ENCODE results near the gene HSF2BP. TPM values are rescaled to one million over a fixed set of nuclear protein-coding genes. Genes with fewer than 3 reads are reported as not detected.

HSF2BP gene
- total and polyA plus RNA-seq, 2 donors (not counting 1 experiment from before 2014, with no cell fraction given), result 0.49 TPM

DNA sequence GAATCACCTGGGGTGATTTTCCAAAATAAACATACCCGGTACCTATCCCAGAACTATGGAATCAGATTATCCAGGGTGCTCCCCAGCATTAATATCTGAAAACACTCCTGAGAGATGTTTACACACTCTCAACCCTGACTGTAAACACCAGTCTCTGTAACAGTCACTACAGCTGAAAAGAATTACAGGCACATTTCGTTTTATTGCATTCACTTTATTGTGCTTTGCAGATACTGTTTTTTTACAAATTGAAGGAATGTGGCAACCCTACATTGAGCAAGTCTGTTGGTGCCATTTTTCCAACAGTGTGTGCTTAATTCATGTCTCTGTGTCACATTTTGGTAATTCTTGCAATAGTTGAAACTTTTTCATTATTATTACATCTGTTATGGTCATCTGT lies 31.8 kb downstream of the HSF2BP start:
- H3K9me3 Mint-ChIP-seq (ENCODE audit: insufficient read depth), result peaks cover 6% of the 10 kb centered on the region
- DNase-seq, result no peak
- no peak overlapping the region for H3K4me2 ChIP-seq (replicated peaks; ENCODE audit: low read depth, low read length, poor library complexity, severe bottlenecking)
- intact Hi-C loops (cut with micrococcal nuclease), result no loop called here
- no peak overlapping the region for H3K9ac ChIP-seq (ENCODE audit: low read length)
- no peak overlapping the region for H3K27ac Mint-ChIP-seq
- H4K20me1 ChIP-seq (ENCODE audit: control insufficient read depth, insufficient read depth, low read length, poor library complexity, severe bottlenecking), result no peaks in the 10 kb centered on the region
- no peak overlapping the region for H2AFZ ChIP-seq (ENCODE audit: insufficient read depth, low read depth, low read length, poor library complexity, severe bottlenecking)
- no peaks in the 10 kb centered on the region for H3K36me3 ChIP-seq (replicated peaks in 1 of 2; ENCODE audit: control extremely low read depth in 1 of 2, control insufficient read depth in 1 of 2, extremely low read depth in 1 of 2, insufficient read depth in 2 of 2, low read length in 1 of 2)
- no peaks in the 10 kb centered on the region for H3K9me3 ChIP-seq (ENCODE audit: control extremely low read depth in 1 of 3, control insufficient read depth in 2 of 3, insufficient read depth in 1 of 3, low read length in 2 of 3)
- H3K4me1 ChIP-seq (ENCODE audit: control insufficient read depth in 2 of 2, insufficient read depth in 2 of 2, low read length in 2 of 2), result no peaks in the 10 kb centered on the region
- H3K79me2 ChIP-seq (ENCODE audit: control insufficient read depth, insufficient read depth, low read length), result no peaks in the 10 kb centered on the region
- WGBS (ENCODE audit: insufficient coverage), result 81% methylated on average over 2 of the region's 2 CpGs
- peaks cover 2% of the 10 kb centered on the region for H3K4me1 Mint-ChIP-seq
- no peak overlapping the region for H3K4me3 Mint-ChIP-seq
- H3K27ac ChIP-seq (ENCODE audit: low read length in 2 of 2), result no peak overlapping the region
- CTCF ChIA-PET, result no interaction called here
- POLR2A ChIA-PET, result no interaction called here
- no peak for ATAC-seq (ENCODE audit: low read depth)
- no peak for TF ChIP-seq EZH2 (IDR thresholded peaks at IDR 0.05; ENCODE audit: borderline replicate concordance, insufficient read depth, low read depth, low read length, poor library complexity, severe bottlenecking)
- TF ChIP-seq CTCF (IDR thresholded peaks at IDR 0.05), result no peak
- peaks cover 17% of the 10 kb centered on the region for H3K27me3 Mint-ChIP-seq
- H3K4me3 ChIP-seq (ENCODE audit: control extremely low read depth in 1 of 5, extremely low read depth in 1 of 5, insufficient read depth in 1 of 5, low read depth in 2 of 5, low read length in 4 of 5), result no peak overlapping the region
- no peaks in the 10 kb centered on the region for H3K27me3 ChIP-seq (replicated peaks in 1 of 4; ENCODE audit: control extremely low read depth in 1 of 4, control insufficient read depth in 3 of 4, insufficient read depth in 4 of 4, low read length in 3 of 4)

DNA sequence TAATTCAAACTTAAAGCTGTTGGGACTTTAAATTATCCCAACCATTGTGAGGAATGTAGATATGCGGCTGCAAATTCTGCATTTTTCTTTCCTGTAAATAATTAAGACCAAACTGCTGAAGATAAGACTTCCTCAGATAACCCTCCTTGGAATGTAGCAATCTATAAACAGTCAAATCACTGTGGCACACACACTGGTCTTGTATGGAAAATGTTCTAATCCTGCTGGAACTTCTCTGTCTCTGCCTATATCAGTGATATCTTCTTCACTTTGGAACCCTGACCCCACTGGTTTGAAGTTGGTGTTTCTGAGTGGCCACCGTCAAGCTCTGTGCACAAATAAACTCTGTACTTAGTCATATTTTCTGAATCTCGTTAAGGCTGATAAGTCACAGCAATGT lies 32.9 kb downstream of the HSF2BP start:
- intact Hi-C loops (cut with micrococcal nuclease), result no loop called here
- CTCF ChIA-PET, result interaction anchor here (1.3 kb wide), 1 partner anchor 19 kb away, joined by 3 read pairs; no protein-coding TSS in a partner anchor
- DNase-seq, result no peak
- peaks cover 1 to 5% of the 10 kb centered on the region in 2 donors for H3K4me1 ChIP-seq (ENCODE audit: control insufficient read depth in 2 of 2, insufficient read depth in 2 of 2, low read length in 2 of 2)
- POLR2A ChIA-PET, result no interaction called here
- H3K4me1 Mint-ChIP-seq, result peaks cover 12% of the 10 kb centered on the region
- no peaks in the 10 kb centered on the region for H3K36me3 ChIP-seq (replicated peaks in 1 of 2; ENCODE audit: control extremely low read depth in 1 of 2, control insufficient read depth in 1 of 2, extremely low read depth in 1 of 2, insufficient read depth in 2 of 2, low read length in 1 of 2)
- H2AFZ ChIP-seq (ENCODE audit: insufficient read depth, low read depth, low read length, poor library complexity, severe bottlenecking), result no peak overlapping the region
- peaks cover 6% of the 10 kb centered on the region for H3K9me3 Mint-ChIP-seq (ENCODE audit: insufficient read depth)
- H3K27me3 ChIP-seq (replicated peaks in 1 of 4; ENCODE audit: control extremely low read depth in 1 of 4, control insufficient read depth in 3 of 4, insufficient read depth in 4 of 4, low read length in 3 of 4), result no peaks in the 10 kb centered on the region
- H3K79me2 ChIP-seq (ENCODE audit: control insufficient read depth, insufficient read depth, low read length), result no peaks in the 10 kb centered on the region
- H3K9me3 ChIP-seq (ENCODE audit: control extremely low read depth in 1 of 3, control insufficient read depth in 2 of 3, insufficient read depth in 1 of 3, low read length in 2 of 3), result peaks cover 0 to under 1% (median 0%) of the 10 kb centered on the region in 3 donors
- H3K27ac ChIP-seq (ENCODE audit: low read length in 2 of 2), result no peak overlapping the region
- no peaks in the 10 kb centered on the region for H4K20me1 ChIP-seq (ENCODE audit: control insufficient read depth, insufficient read depth, low read length, poor library complexity, severe bottlenecking)
- H3K27me3 Mint-ChIP-seq, result peaks cover 15% of the 10 kb centered on the region
- TF ChIP-seq CTCF (IDR thresholded peaks at IDR 0.05) (no peak), EZH2 (IDR thresholded peaks at IDR 0.05; ENCODE audit: borderline replicate concordance, insufficient read depth, low read depth, low read length, poor library complexity, severe bottlenecking) (no peak)
- H3K4me2 ChIP-seq (replicated peaks; ENCODE audit: low read depth, low read length, poor library complexity, severe bottlenecking), result no peak overlapping the region
- H3K27ac Mint-ChIP-seq, result no peak overlapping the region
- WGBS (ENCODE audit: insufficient coverage), result no CpG with 5 or more reads among the region's 3 CpGs
- H3K4me3 ChIP-seq (ENCODE audit: control extremely low read depth in 1 of 5, extremely low read depth in 1 of 5, insufficient read depth in 1 of 5, low read depth in 2 of 5, low read length in 4 of 5), result no peak overlapping the region
- ATAC-seq (ENCODE audit: low read depth), result no peak
- no peak overlapping the region for H3K4me3 Mint-ChIP-seq
- no peak overlapping the region for H3K9ac ChIP-seq (ENCODE audit: low read length)
